Amygdala (tissue), 56 donors: ENCODE results near the gene CD4.
"Not testable (repeated sequence)": the region's sequence is repeated elsewhere in the genome, so short reads cannot be mapped to it uniquely, and the experiment has no call there.

Experiments
- DNase-seq, 56 donors: peaks; one replicate each; lab custom pipeline; 2025; lab: John Stamatoyannopoulos, UW

CD4 gene

GRCh38 chr12:6861391-6861790 lies 72.1 kb downstream of the CD4 start:
- no peak for DNase-seq

GRCh38 chr12:6863033-6863432 lies 73.7 kb downstream of the CD4 start:
- DNase-seq: no peak

- no peak for DNase-seq
These were observed 74.4 kb downstream of the CD4 start for GRCh38 chr12:6863586-6864321.

- not testable (repeated sequence) for DNase-seq
These were observed 76.0 kb downstream of the CD4 start for GRCh38 chr12:6865307-6865706.

- no peak for DNase-seq
These were observed 77.0 kb downstream of the CD4 start for GRCh38 chr12:6866163-6866919.

GRCh38 chr12:6866920-6867412 lies 77.6 kb downstream of the CD4 start:
- DNase-seq: peak in 18 of 56 donors; percentile 37 to 78 (median 54)

GRCh38 chr12:6867413-6868210 lies 78.3 kb downstream of the CD4 start, which contains the start of gene TPI1:
TPI1 (plus strand) TSS chr12:6867531; CDS start chr12:6867567, 36 bp downstream.
- DNase-seq: peak in 52 of 56 donors; percentile 24 to 89 (median 76)

GRCh38 chr12:6868211-6869048 lies 79.1 kb downstream of the CD4 start:
- DNase-seq: peak in 5 of 56 donors; percentile 33 to 63 (median 56)

GRCh38 chr12:6869049-6870021 lies 80.0 kb downstream of the CD4 start:
- peak in 50 of 56 donors; percentile 7 to 78 (median 40) for DNase-seq

GRCh38 chr12:6870304-6870703 lies 81.0 kb downstream of the CD4 start:
- DNase-seq: not testable (repeated sequence)
